ENCODE results near the gene DNAH3. TPM values are rescaled to one million over a fixed set of nuclear protein-coding genes. Genes with fewer than 3 reads are reported as not detected.

DNAH3 gene
- under 0.01 TPM in 1 of 2 replicates, not detected in the other for total RNA-seq

DNA sequence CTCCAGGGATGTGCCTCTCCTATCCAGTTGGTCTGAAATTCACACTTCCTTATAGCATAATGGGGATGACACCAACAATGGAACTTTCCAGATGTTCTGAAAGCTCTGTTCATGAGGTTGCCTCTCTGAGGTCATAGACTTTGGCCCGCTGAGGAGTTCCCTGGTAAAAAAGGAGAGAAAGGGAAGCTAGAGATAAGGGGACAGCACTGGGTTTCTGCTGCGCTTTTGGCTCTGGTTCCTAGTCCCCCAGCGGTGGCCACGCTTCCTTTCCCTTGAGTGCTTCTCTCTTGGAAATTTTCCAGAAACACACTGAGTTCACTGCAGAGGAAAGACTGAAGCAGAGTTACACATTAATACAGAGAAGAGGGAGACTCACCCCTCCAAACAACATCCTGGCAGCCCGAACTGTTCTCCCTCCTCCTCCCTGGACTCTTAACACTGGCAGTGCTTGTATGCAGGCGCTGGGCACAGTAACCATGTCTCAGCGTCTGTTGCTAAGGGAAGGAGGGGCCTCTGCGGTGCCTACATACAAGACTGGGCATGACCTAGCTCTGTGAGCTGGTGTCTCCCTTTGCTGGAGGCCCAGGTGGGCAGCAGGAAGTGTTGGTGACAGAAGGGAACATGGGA lies at the start of gene DNAH3:
Gene DNAH3 (minus strand): TSS at position 472 of the 627 bp plus-strand sequence. CDS start 527 bp downstream, outside the sequence.

GRCh38 chr16:21158208-21159110 lies 7.8 kb upstream of the DNAH3 start, which contains the start of gene LDAF1:
TSS of gene LDAF1 (plus strand) at chr16:21158674. CDS start at chr16:21161183, 2,509 bp downstream.

GRCh38 chr16:20900299-20901067 lies 250.2 kb downstream of the DNAH3 start, which contains the start of the genes DCUN1D3 and LYRM1:
TSS of gene DCUN1D3 (minus strand) at chr16:20900358. CDS start at chr16:20862538, 37,820 bp downstream.
TSS of gene LYRM1 (plus strand) at chr16:20900771. CDS start at chr16:20915556, 14,785 bp downstream.

Other genes with a start within 250 kb of the DNAH3 start
- gene LDAF1, start 7.8 kb upstream of the DNAH3 start, total RNA-seq: 20.3 and 31.2 TPM in 2 replicates
- not detected in 2 replicates for gene ZP2, start 60.7 kb upstream of the DNAH3 start, total RNA-seq
- gene ANKS4B, start 82.9 kb upstream of the DNAH3 start, total RNA-seq: not detected in 2 replicates
- gene CRYM, start 127.4 kb upstream of the DNAH3 start, total RNA-seq: not detected in 2 replicates